Fibroblast of the conjunctiva (primary cell): ENCODE results near the gene POU6F2.
A peak's percentile ranks its signal among the peaks of the same experiment; 100 is the strongest.
"Not testable (repeated sequence)": the region's sequence is repeated elsewhere in the genome, so short reads cannot be mapped to it uniquely, and the experiment has no call there.

Experiments
- DNase-seq: peaks from one replicate; pipeline ENCODE4 v3.0.0-alpha.2; 2010; ENCODE audit warnings: low read depth

Gene POU6F2

GRCh38 chr7:38977685-38978084 lies at the start of gene POU6F2:
Gene POU6F2, plus strand, starts transcription at chr7:38977909. Its CDS starts 45 bp downstream, at chr7:38977954.
- DNase-seq: no peak

- DNase-seq: no peak
Measured at GRCh38 chr7:38928506-38928905, 49.2 kb upstream of the POU6F2 start.

- DNase-seq: no peak
Measured at GRCh38 chr7:38929460-38930171, 48.1 kb upstream of the POU6F2 start.

GRCh38 chr7:38932509-38933168 lies 45.1 kb upstream of the POU6F2 start:
- DNase-seq: peak; percentile 28

- no peak for DNase-seq
Measured at GRCh38 chr7:38934051-38934450, 43.7 kb upstream of the POU6F2 start.

- no peak for DNase-seq
Measured at GRCh38 chr7:38934536-38934935, 43.2 kb upstream of the POU6F2 start.

GRCh38 chr7:38936641-38937040 lies 41.1 kb upstream of the POU6F2 start:
- DNase-seq: no peak

- no peak for DNase-seq
Measured at GRCh38 chr7:38938001-38938485, 39.7 kb upstream of the POU6F2 start.

- no peak for DNase-seq
Measured at GRCh38 chr7:38938589-38938988, 39.1 kb upstream of the POU6F2 start.

GRCh38 chr7:38940774-38941173 lies 36.9 kb upstream of the POU6F2 start:
- no peak for DNase-seq

GRCh38 chr7:38942431-38943051 lies 35.2 kb upstream of the POU6F2 start:
- DNase-seq: no peak

GRCh38 chr7:38947541-38947940 lies 30.2 kb upstream of the POU6F2 start:
- DNase-seq: not testable (repeated sequence)

GRCh38 chr7:38950309-38950708 lies 27.4 kb upstream of the POU6F2 start:
- DNase-seq: no peak

- no peak for DNase-seq
Measured at GRCh38 chr7:38951213-38951612, 26.5 kb upstream of the POU6F2 start.

- no peak for DNase-seq
Measured at GRCh38 chr7:38953227-38953626, 24.5 kb upstream of the POU6F2 start.

GRCh38 chr7:38953971-38954370 lies 23.7 kb upstream of the POU6F2 start:
- no peak for DNase-seq

GRCh38 chr7:38955892-38956291 lies 21.8 kb upstream of the POU6F2 start:
- no peak for DNase-seq

- DNase-seq: no peak
Measured at GRCh38 chr7:38962028-38962427, 15.7 kb upstream of the POU6F2 start.

- DNase-seq: no peak
Measured at GRCh38 chr7:38964921-38965320, 12.8 kb upstream of the POU6F2 start.

- DNase-seq: no peak
Measured at GRCh38 chr7:38973760-38974159, 3.9 kb upstream of the POU6F2 start.

- DNase-seq: no peak
Measured at GRCh38 chr7:38975944-38976392, 1.7 kb upstream of the POU6F2 start.

- no peak for DNase-seq
Measured at GRCh38 chr7:38978491-38978890, 782 bp downstream of the POU6F2 start.

- no peak for DNase-seq
Measured at GRCh38 chr7:38992203-38992602, 14.5 kb downstream of the POU6F2 start.
